HG02973 (cell line): ENCODE results near the gene DPH2.

ENCODE experiments used
- ATAC-seq: cut with Tn5 transposase; IDR thresholded peaks from one replicate; pipeline ENCODE4 v1.9.1; 2021; ENCODE audit warnings: moderate library complexity; ENCODE audit not compliant: unreplicated experiment

DPH2 gene

DNA sequence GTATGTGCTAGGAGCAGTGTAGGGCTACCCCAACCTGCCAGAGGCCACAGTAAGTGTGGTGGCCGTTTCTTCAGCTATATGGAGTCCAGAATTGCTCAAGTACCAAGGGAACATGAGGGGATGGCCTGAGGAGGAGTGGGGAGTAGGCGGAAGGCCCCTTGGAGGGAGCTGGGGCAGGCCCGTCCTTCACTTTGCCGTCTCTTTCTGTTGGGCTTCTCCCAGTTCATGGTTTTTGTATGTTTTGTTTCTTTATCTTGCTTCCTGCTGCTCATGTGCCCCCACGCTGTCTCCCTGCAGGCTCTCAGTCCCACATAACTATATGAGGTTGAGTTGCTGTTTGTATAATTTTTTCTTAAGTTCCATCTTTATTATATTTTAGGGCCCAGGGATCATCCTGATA is 5.9 kb upstream of the DPH2 start:
- no peak for ATAC-seq

GRCh38 chr1:43965316-43965715 is 4.5 kb upstream of the DPH2 start:
- no peak for ATAC-seq

GRCh38 chr1:43968348-43968948 is 1.4 kb upstream of the DPH2 start:
- no peak for ATAC-seq

- no peak for ATAC-seq
Observed at GRCh38 chr1:43969416-43969745, 429 bp upstream of the DPH2 start.

GRCh38 chr1:43970502-43970901 is 692 bp downstream of the DPH2 start:
- ATAC-seq = no peak

DNA sequence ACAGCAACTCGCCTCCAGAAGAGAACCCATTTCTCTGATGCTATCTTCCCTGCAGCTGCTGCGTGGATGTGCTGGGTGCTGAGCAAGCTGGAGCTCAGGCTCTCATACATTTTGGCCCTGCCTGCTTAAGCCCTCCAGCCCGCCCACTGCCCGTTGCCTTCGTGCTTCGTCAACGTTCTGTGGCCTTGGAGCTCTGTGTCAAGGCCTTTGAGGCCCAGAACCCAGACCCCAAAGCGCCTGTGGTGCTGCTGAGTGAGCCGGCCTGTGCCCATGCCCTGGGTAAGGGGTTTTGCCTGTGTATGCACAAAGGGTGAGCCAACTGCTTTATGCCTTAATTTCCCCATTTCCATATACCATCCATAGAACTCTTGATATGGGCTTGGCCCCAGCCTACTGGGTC is 1.1 kb downstream of the DPH2 start:
- ATAC-seq = no peak

GRCh38 chr1:43971336-43971980 is 1.6 kb downstream of the DPH2 start:
- no peak for ATAC-seq

DNA sequence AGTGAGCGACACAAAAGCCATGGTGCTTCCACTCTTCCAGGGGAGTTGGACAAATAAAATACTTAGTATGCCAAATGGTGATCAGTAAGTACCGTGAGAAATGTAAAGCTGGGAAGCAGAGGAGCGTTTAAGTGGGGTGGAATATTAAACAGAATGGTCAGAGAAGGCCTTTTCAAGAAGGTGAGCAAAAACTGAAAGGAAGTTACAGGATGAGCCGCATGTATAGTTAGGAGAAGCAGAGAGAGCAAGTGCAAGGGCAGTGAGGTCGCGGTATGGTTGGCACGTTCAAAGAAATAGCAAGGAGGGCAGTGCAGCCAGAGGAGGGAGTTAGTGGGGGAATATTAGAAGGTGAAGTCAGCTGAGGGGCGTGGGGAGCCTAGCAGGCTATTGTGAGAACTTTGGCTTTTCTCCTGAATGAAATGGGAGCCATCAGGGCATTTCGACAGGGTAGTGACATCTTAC is 4.2 kb downstream of the DPH2 start:
- no peak for ATAC-seq

DNA sequence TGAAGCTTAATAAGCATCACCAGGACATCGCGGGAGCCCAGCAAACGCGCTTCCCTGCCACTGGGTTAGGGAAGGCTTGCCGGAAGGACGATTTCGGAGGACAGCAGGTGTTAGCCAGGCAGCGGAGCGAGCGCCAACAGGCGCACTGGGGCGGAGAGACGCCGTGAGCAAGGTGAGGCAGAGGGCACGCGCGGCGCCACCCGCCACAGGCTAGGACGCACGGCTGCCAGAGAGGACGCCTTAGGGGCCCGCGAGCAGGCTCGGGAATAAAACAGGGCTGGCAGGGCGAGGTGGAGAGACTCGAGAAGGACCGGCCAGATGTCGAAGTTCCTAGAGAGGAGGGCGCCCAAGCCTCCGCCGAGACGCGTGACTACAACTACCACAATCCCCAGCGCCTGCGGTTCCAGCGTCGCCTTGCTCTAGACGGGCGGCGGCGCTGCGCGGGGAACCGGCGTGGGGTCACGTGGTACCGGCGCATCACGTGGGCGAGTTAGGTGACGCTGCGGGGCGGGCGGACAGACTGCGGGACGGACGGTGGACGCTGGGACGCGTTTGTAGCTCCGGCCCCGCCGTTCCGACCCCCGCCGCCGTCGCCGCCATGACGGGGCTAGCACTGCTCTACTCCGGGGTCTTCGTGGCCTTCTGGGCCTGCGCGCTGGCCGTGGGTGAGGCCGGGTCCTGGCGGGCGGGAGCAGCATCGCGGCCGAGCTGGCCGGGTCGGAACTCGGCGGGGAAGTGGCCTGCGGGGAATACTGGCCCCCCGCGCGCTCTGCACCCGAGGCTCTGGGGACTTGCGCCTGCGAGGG is 4.8 kb downstream of the DPH2 start, which contains the start of gene ATP6V0B:
ATP6V0B (plus strand) TSS at position 518 of the 806 bp plus-strand sequence; CDS start at position 599, 81 bp downstream.
- peak; percentile 53 for ATAC-seq

GRCh38 chr1:43975249-43975961 is 5.6 kb downstream of the DPH2 start:
- ATAC-seq = peak; percentile 1

- no peak for ATAC-seq
Observed at GRCh38 chr1:43976045-43976444, 6.2 kb downstream of the DPH2 start.

- ATAC-seq = no peak
Observed at GRCh38 chr1:43976890-43977289, 7.1 kb downstream of the DPH2 start.

DNA sequence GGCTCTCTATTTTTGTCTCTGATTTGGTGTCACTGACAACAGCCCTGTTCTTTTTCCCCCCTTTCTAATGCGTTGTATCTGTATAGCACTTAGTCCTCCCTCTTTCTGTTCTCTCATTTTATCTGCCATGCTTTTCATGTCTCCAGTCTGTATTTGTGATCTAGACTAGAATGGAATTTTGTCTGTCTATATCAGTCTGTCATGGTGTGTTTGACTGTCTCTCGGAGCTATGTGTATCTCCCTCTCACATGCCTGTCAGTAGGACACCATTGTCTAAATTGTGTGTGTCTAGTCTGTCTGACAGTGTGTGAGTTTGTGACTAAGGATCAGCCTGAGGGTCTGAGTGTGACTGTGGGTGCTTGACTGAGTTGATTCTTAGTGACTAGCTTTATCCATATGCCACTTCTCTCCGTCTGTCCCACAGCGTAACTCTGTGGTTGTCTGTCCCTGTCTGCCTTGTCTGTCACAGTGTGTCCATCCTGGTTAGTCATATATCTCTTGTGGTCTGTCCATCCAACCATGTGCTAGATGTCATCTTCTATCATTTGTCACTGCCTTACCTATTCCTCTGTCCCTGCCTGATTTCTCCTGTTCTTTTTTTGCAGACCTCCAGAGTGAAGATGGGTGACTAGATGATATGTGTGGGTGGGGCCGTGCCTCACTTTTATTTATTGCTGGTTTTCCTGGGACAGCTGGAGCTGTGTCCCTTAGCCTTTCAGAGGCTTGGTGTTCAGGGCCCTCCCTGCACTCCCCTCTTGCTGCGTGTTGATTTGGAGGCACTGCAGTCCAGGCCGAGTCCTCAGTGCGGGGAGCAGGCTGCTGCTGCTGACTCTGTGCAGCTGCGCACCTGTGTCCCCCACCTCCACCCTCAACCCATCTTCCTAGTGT is 7.8 kb downstream of the DPH2 start:
- ATAC-seq = no peak

DNA sequence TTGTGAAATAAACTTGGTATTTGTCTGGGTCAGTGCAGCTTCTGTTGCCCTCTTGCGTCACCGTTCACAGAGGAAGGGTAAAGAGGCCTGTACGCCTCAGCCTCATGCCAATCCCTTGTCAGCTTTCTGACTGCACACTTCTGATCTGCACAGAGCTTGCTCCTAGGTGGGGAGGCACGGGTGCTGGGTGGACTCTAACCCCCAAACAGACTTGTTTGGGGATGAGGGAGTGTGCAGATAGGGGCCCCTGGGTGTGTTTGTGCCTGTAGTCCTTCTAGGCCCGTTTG is 8.4 kb downstream of the DPH2 start:
- ATAC-seq = no peak

DNA sequence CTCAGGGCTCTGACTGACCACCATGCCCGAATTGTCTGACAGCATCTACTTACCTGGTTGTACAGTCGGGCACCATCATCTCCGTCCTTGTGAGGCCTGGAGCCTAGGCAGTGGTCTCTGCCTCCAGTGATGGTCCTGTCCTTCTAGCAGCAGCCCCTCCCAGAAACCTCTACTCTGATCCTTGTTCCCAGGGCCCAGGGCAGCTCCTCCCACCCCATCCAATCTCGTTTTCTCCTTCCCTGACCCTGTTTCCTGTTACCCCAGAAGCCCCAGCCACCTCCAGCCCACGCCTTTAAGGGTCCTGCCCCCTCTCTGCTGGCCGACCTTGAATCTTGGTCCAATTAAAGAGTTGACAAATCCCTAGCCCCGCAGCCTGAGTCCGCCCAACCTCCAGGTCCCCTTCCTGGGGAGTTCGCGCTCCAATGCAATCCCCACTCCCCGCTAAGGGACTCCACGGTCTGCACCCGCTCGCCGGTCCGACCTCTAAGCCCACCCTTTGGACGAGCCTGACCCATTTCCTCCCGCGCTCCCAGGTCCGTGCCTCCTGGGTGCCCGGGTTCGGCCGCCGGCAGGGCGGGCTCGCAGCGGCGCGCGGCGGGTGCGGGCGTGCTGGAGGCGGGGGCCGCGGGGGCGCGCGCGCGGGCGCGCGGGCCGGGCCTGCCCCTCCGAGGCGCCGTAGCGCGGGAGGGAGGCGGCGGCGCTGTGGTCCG is 8.9 kb downstream of the DPH2 start, which contains the start of gene B4GALT2:
B4GALT2 (plus strand) TSS at position 660 of the 710 bp plus-strand sequence. CDS start 1,951 bp downstream, outside the sequence.
- ATAC-seq = no peak

DNA sequence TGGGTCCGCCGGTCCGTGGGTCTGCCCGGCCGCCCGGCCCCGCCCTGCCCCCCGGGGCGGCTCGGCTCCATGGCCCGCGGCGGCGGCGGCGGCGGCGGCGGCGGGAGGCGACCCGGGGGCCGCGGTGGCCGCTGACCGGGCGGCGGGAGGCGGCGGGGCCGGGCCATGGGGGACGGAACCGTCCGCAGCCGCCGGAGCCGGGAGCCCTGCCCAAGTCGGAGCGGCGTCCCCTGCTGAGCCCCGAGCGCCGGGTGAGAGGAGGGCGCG is 9.4 kb downstream of the DPH2 start:
- ATAC-seq = no peak

GRCh38 chr1:43979528-43980254 is 9.9 kb downstream of the DPH2 start:
- ATAC-seq = no peak

GRCh38 chr1:43980255-43981134 is 10.7 kb downstream of the DPH2 start:
- no peak for ATAC-seq

DNA sequence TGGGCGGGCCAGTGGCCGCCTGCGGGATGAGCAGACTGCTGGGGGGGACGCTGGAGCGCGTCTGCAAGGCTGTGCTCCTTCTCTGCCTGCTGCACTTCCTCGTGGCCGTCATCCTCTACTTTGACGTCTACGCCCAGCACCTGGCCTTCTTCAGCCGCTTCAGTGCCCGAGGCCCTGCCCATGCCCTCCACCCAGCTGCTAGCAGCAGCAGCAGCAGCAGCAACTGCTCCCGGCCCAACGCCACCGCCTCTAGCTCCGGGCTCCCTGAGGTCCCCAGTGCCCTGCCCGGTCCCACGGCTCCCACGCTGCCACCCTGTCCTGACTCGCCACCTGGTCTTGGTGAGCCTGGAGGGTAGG is 11.3 kb downstream of the DPH2 start:
- no peak for ATAC-seq
